GM23338 (cell line): ENCODE measurements around the gene SCGN. TPM values are rescaled to one million over a fixed set of nuclear protein-coding genes. Genes with fewer than 3 reads are reported as not detected.

Experiments
- ATAC-seq: fragments of 200-7000 bp; cut with Tn5 transposase; 3 replicates; pipeline ENCODE4 v1.9.1; 2020
- DNase-seq: peaks from one replicate; pipeline ENCODE4 v3.0.0-alpha.2; 2015; ENCODE audit warnings: low spot score
- H2AFZ ChIP-seq: fragments of 200-600 bp; sonication (generic); 2 replicates; pipeline ENCODE4 v1.8.0; 2016; ENCODE audit warnings: antibody characterized with exemption, mild to moderate bottlenecking, moderate library complexity
- H3F3A ChIP-seq: fragments of 200-600 bp; sonication (generic); replicated peaks from 2 replicates; pipeline ENCODE4 v1.8.0; 2017; ENCODE audit warnings: antibody characterized with exemption, mixed run types, low read depth
- H3K27ac ChIP-seq: fragments of 200-600 bp; sonication (generic); 2 replicates; pipeline ENCODE4 v1.6.1; 2016; ENCODE audit warnings: low read depth
- H3K27me3 ChIP-seq: fragments of 200-600 bp; sonication (generic); 2 replicates; pipeline ENCODE4 v1.8.0; 2016; ENCODE audit warnings: mild to moderate bottlenecking, mixed run types, moderate library complexity; ENCODE audit not compliant: insufficient read depth
- H3K36me3 ChIP-seq: fragments of 200-600 bp; sonication (generic); 2 replicates; pipeline ENCODE4 v1.8.0; 2016; ENCODE audit warnings: mild to moderate bottlenecking; ENCODE audit not compliant: insufficient read depth
- H3K4me1 ChIP-seq: fragments of 200-600 bp; sonication (generic); 2 replicates; pipeline ENCODE4 v1.8.0; 2016; ENCODE audit warnings: mild to moderate bottlenecking, moderate library complexity; ENCODE audit not compliant: insufficient read depth
- H3K4me2 ChIP-seq: fragments of 200-600 bp; sonication (generic); 2 replicates; pipeline ENCODE4 v1.7.1; 2017; ENCODE audit warnings: mixed run types
- H3K4me3 ChIP-seq: fragments of 200-600 bp; sonication (generic); 2 replicates; pipeline ENCODE4 v1.6.1; 2016; ENCODE audit warnings: mixed run types
- H3K79me2 ChIP-seq: fragments of 200-600 bp; sonication (generic); replicated peaks from 2 replicates; pipeline ENCODE4 v1.8.0; 2017; ENCODE audit warnings: mild to moderate bottlenecking; ENCODE audit not compliant: insufficient read depth
- H3K9me2 ChIP-seq: fragments of 200-600 bp; sonication (generic); 2 replicates; pipeline ENCODE4 v1.8.0; 2017; ENCODE audit not compliant: insufficient read depth
- H4K20me1 ChIP-seq: fragments of 200-600 bp; sonication (generic); replicated peaks from 2 replicates; pipeline ENCODE4 v1.8.0; 2017; ENCODE audit warnings: mild to moderate bottlenecking; ENCODE audit not compliant: insufficient read depth
- H3K27ac Mint-ChIP-seq: 2 replicates; pipeline ENCODE4 v1.8.0; 2020; ENCODE audit warnings: inconsistent platforms, mild to moderate bottlenecking, moderate library complexity, mixed read lengths
- H3K27me3 Mint-ChIP-seq: 3 replicates; pipeline ENCODE4 v1.8.0; 2022; ENCODE audit warnings: low read depth, mild to moderate bottlenecking, moderate library complexity, mixed read lengths, inconsistent platforms; ENCODE audit not compliant: insufficient read depth, poor library complexity
- H3K36me3 Mint-ChIP-seq: 3 replicates; pipeline ENCODE4 v1.8.0; 2021; ENCODE audit warnings: low read depth, mild to moderate bottlenecking, inconsistent platforms, moderate library complexity, mixed read lengths
- H3K4me1 Mint-ChIP-seq: 3 replicates; pipeline ENCODE4 v1.8.0; 2020; ENCODE audit warnings: mild to moderate bottlenecking, inconsistent platforms, mixed read lengths
- H3K4me3 Mint-ChIP-seq: 3 replicates; pipeline ENCODE4 v1.8.0; 2021; ENCODE audit warnings: moderate library complexity, mild to moderate bottlenecking, inconsistent platforms, mixed read lengths
- H3K9me3 Mint-ChIP-seq: 3 replicates; pipeline ENCODE4 v1.8.0; 2020; ENCODE audit warnings: moderate library complexity, mild to moderate bottlenecking, inconsistent platforms, mixed read lengths
- CREB1 ChIP-seq: fragments of 250-450 bp; sonication (Bioruptor Pico); IDR thresholded peaks from 2 replicates; pipeline ENCODE4 v1.5.0; 2020; ENCODE audit warnings: low read depth, mild to moderate bottlenecking, moderate library complexity
- EZH2 ChIP-seq: fragments of 200-600 bp; sonication (generic); IDR thresholded peaks from one replicate; pipeline ENCODE4 v1.8.0; 2017; ENCODE audit warnings: antibody characterized with exemption, mild to moderate bottlenecking, low read depth; ENCODE audit not compliant: unreplicated experiment
- EZH2phosphoT487 ChIP-seq: fragments of 200-600 bp; sonication (generic); IDR thresholded peaks from one replicate; pipeline ENCODE4 v1.8.1; 2018; ENCODE audit warnings: antibody characterized with exemption; ENCODE audit not compliant: unreplicated experiment
- POLR2AphosphoS5 ChIP-seq: IDR thresholded peaks from 2 replicates; pipeline ENCODE4 v1.6.1; 2016; ENCODE audit warnings: antibody characterized with exemption, low read depth
- STAT1 ChIP-seq: IDR thresholded peaks from one replicate; pipeline ENCODE4 v1.6.1; 2016; ENCODE audit warnings: antibody characterized with exemption; ENCODE audit not compliant: unreplicated experiment
- polyA plus RNA-seq: library from polyadenylated mRNA; unstranded; fragments of >200 nt; fragmentation: Nextera tagmentation; extraction: Ambion mirVana; gene quantifications from 2 replicates; pipeline ENCODE4 v1.2.1, GENCODE V29; 2016
- total RNA-seq: library from RNA; depleted of rRNA; stranded (reverse); fragments of >200 nt; shearing (Covaris generic); gene quantifications from 2 replicates; pipeline ENCODE4 v1.2.3, GENCODE V29; 2014
- TF ChIP-seq, protein P1 (sequence below): fragments of 250-450 bp; sonication (Bioruptor Pico); IDR thresholded peaks from 2 replicates; pipeline ENCODE4 v1.5.0; 2020; ENCODE audit warnings: mild to moderate bottlenecking, moderate library complexity

The SCGN gene
- total and polyA plus RNA-seq, 2 experiments from 2014 or later: not detected

GRCh38 chr6:25655723-25656122, 3.7 kb downstream of the SCGN start:
- DNase-seq (no peak), ATAC-seq (no peak)
- peaks cover 9% of the 10 kb centered on the region for H3K4me1 Mint-ChIP-seq
- H3K27me3 Mint-ChIP-seq: peaks cover 1% of the 10 kb centered on the region
- Histone ChIP-seq H3K9me2 (no peaks in the 10 kb centered on the region), H3K27ac (no peak overlapping the region), H3K79me2 (no peaks in the 10 kb centered on the region), H2AFZ (no peak overlapping the region), H3K4me1 (peaks cover 7% of the 10 kb centered on the region; the same call in 1 of the 2 replicates), H3K27me3 (peaks cover 32% of the 10 kb centered on the region), H3K4me3 (no peak overlapping the region), H3K36me3 (no peaks in the 10 kb centered on the region), H3F3A (no peaks in the 10 kb centered on the region; the same call in 1 of the 2 replicates), H3K4me2 (no peak overlapping the region), H4K20me1 (0 out of 2 replicates have a peak, but pooled peaks cover 5% of the 10 kb centered on the region)
- H3K9me3 Mint-ChIP-seq: no peaks in the 10 kb centered on the region
- H3K36me3 Mint-ChIP-seq: no peaks in the 10 kb centered on the region
- no peak overlapping the region for H3K4me3 Mint-ChIP-seq
- no peak for TF ChIP-seq EZH2phosphoT487
- no peak for TF ChIP-seq STAT1
- TF ChIP-seq CREB1 (CRISPR knock-in tag): no peak
- TF ChIP-seq EZH2: no peak
- TF ChIP-seq POLR2AphosphoS5: no peak
- TF ChIP-seq, protein P1, sequence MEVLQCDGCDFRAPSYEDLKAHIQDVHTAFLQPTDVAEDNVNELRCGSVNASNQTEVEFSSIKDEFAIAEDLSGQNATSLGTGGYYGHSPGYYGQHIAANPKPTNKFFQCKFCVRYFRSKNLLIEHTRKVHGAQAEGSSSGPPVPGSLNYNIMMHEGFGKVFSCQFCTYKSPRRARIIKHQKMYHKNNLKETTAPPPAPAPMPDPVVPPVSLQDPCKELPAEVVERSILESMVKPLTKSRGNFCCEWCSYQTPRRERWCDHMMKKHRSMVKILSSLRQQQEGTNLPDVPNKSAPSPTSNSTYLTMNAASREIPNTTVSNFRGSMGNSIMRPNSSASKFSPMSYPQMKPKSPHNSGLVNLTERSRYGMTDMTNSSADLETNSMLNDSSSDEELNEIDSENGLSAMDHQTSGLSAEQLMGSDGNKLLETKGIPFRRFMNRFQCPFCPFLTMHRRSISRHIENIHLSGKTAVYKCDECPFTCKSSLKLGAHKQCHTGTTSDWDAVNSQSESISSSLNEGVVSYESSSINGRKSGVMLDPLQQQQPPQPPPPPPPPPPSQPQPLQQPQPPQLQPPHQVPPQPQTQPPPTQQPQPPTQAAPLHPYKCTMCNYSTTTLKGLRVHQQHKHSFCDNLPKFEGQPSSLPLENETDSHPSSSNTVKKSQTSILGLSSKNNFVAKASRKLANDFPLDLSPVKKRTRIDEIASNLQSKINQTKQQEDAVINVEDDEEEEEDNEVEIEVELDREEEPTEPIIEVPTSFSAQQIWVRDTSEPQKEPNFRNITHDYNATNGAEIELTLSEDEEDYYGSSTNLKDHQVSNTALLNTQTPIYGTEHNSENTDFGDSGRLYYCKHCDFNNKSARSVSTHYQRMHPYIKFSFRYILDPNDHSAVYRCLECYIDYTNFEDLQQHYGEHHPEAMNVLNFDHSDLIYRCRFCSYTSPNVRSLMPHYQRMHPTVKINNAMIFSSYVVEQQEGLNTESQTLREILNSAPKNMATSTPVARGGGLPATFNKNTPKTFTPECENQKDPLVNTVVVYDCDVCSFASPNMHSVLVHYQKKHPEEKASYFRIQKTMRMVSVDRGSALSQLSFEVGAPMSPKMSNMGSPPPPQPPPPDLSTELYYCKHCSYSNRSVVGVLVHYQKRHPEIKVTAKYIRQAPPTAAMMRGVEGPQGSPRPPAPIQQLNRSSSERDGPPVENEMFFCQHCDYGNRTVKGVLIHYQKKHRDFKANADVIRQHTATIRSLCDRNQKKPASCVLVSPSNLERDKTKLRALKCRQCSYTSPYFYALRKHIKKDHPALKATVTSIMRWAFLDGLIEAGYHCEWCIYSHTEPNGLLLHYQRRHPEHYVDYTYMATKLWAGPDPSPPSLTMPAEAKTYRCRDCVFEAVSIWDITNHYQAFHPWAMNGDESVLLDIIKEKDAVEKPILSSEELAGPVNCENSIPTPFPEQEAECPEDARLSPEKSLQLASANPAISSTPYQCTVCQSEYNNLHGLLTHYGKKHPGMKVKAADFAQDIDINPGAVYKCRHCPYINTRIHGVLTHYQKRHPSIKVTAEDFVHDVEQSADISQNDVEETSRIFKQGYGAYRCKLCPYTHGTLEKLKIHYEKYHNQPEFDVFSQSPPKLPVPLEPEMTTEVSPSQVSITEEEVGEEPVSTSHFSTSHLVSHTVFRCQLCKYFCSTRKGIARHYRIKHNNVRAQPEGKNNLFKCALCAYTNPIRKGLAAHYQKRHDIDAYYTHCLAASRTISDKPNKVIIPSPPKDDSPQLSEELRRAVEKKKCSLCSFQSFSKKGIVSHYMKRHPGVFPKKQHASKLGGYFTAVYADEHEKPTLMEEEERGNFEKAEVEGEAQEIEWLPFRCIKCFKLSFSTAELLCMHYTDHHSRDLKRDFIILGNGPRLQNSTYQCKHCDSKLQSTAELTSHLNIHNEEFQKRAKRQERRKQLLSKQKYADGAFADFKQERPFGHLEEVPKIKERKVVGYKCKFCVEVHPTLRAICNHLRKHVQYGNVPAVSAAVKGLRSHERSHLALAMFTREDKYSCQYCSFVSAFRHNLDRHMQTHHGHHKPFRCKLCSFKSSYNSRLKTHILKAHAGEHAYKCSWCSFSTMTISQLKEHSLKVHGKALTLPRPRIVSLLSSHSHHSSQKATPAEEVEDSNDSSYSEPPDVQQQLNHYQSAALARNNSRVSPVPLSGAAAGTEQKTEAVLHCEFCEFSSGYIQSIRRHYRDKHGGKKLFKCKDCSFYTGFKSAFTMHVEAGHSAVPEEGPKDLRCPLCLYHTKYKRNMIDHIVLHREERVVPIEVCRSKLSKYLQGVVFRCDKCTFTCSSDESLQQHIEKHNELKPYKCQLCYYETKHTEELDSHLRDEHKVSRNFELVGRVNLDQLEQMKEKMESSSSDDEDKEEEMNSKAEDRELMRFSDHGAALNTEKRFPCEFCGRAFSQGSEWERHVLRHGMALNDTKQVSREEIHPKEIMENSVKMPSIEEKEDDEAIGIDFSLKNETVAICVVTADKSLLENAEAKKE (CRISPR knock-in tag): no peak
- no peak overlapping the region for H3K27ac Mint-ChIP-seq
